ENCODE measurements around the gene ADAMTSL2. TPM values are rescaled to one million over a fixed set of nuclear protein-coding genes. Genes with fewer than 3 reads are reported as not detected.

ADAMTSL2 gene
- total RNA-seq, 2 donors from 2014 or later, result 0.18 to 0.93 TPM

DNA sequence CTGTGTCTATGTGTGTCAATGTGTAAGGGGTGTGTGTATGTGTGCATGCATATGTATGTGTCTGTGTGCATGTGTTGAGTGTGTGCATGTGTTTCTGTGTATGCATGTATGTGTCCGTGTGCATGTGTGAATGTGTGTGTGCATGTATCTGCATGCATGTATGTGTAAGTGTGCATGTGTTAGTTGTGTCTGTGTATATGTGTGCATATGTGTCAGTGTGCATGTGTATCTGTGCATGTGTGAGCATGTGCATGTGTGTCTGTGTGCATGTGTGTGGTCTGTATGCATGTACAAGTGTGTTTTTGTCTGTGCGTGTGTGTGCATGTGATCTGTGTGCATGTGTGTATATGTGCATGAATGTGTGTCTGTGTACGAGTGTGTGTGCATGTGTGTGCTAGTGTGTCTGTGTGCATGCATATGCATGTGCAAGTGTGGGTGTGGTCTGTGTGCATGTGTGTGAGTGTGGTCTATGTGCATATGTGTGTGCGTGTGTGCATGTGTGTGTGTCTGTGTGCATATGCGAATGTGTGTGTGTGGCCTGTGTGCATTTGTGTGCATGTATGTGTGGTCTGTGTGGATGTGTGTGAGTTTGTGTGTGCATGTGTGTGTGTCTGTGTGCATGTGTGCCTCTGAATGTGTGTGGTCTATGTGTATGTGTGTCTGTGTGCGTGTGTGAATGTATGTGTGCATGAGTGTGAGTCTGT lies 65.1 kb downstream of the ADAMTSL2 start:
- H3K9me3 Mint-ChIP-seq, result peaks cover 30% of the 10 kb centered on the region
- no peak overlapping the region for H3K4me3 Mint-ChIP-seq
- Histone ChIP-seq H3K27ac (ENCODE audit: low read depth, low read length) (no peak overlapping the region), H3K4me3 (ENCODE audit: low read length) (no peak overlapping the region), H3K27me3 (ENCODE audit: control insufficient read depth, insufficient read depth, low read length, poor library complexity, severe bottlenecking) (no peaks in the 10 kb centered on the region), H3K4me1 (ENCODE audit: control insufficient read depth, insufficient read depth, low read length) (no peaks in the 10 kb centered on the region), H3K9ac (ENCODE audit: extremely low read depth, low read length, poor library complexity, severe bottlenecking) (no peak overlapping the region), H3K9me3 (ENCODE audit: control insufficient read depth, low read length) (peaks cover 9% of the 10 kb centered on the region), H3K36me3 (ENCODE audit: control insufficient read depth, insufficient read depth, low read length) (no peaks in the 10 kb centered on the region)
- H3K36me3 Mint-ChIP-seq (ENCODE audit: low read depth), result no peaks in the 10 kb centered on the region
- H3K4me1 Mint-ChIP-seq, result no peaks in the 10 kb centered on the region
- H3K27me3 Mint-ChIP-seq (ENCODE audit: insufficient read depth), result peaks cover 8% of the 10 kb centered on the region
- 96 to 100% methylated on average over 1 to 6 of the region's 6 CpGs for WGBS, 2 experiments (ENCODE audit: insufficient coverage in 1 of 2, insufficient read length in 1 of 2)
- no peak for DNase-seq
- no peak overlapping the region for H3K27ac Mint-ChIP-seq
- TF ChIP-seq, protein P1, sequence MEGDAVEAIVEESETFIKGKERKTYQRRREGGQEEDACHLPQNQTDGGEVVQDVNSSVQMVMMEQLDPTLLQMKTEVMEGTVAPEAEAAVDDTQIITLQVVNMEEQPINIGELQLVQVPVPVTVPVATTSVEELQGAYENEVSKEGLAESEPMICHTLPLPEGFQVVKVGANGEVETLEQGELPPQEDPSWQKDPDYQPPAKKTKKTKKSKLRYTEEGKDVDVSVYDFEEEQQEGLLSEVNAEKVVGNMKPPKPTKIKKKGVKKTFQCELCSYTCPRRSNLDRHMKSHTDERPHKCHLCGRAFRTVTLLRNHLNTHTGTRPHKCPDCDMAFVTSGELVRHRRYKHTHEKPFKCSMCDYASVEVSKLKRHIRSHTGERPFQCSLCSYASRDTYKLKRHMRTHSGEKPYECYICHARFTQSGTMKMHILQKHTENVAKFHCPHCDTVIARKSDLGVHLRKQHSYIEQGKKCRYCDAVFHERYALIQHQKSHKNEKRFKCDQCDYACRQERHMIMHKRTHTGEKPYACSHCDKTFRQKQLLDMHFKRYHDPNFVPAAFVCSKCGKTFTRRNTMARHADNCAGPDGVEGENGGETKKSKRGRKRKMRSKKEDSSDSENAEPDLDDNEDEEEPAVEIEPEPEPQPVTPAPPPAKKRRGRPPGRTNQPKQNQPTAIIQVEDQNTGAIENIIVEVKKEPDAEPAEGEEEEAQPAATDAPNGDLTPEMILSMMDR (conservative IDR thresholded peaks at IDR 0.05), result no peak

DNA sequence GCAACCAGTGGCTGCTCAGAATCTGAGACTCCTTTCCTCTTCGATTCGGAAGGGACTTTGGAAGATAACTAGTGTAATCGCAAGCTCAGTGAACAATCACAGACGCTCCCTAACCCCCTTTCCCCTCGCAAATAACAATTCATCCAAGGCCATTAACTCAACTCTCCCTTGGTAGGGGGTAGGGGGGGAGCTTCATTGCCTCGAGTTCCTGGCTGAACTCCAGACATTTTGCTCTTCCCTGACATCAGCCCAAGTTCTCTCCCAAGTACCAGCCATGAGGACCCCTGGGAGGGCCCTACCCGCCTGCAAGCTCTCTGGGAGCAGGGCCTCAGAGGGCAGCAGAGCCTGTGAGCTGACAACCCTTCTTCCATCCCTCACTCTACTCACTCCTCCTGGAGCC lies 66.2 kb downstream of the ADAMTSL2 start:
- Histone ChIP-seq H3K9me3 (ENCODE audit: control insufficient read depth, low read length) (peaks cover 9% of the 10 kb centered on the region), H3K9ac (ENCODE audit: extremely low read depth, low read length, poor library complexity, severe bottlenecking) (no peak overlapping the region), H3K4me3 (ENCODE audit: low read length) (no peak overlapping the region), H3K27ac (ENCODE audit: low read depth, low read length) (no peak overlapping the region), H3K27me3 (ENCODE audit: control insufficient read depth, insufficient read depth, low read length, poor library complexity, severe bottlenecking) (no peaks in the 10 kb centered on the region), H3K4me1 (ENCODE audit: control insufficient read depth, insufficient read depth, low read length) (no peaks in the 10 kb centered on the region), H3K36me3 (ENCODE audit: control insufficient read depth, insufficient read depth, low read length) (no peaks in the 10 kb centered on the region)
- H3K27me3 Mint-ChIP-seq (ENCODE audit: insufficient read depth), result peaks cover 7% of the 10 kb centered on the region
- H3K4me1 Mint-ChIP-seq, result no peaks in the 10 kb centered on the region
- H3K36me3 Mint-ChIP-seq (ENCODE audit: low read depth), result no peaks in the 10 kb centered on the region
- WGBS, 2 experiments (ENCODE audit: insufficient coverage in 1 of 2, insufficient read length in 1 of 2), result 29 to 79% methylated on average over 2 to 5 of the region's 7 CpGs
- TF ChIP-seq, protein P1 (conservative IDR thresholded peaks at IDR 0.05), result no peak
- peaks cover 26% of the 10 kb centered on the region for H3K9me3 Mint-ChIP-seq
- DNase-seq, result no peak
- H3K27ac Mint-ChIP-seq, result no peak overlapping the region
- H3K4me3 Mint-ChIP-seq, result no peak overlapping the region

DNA sequence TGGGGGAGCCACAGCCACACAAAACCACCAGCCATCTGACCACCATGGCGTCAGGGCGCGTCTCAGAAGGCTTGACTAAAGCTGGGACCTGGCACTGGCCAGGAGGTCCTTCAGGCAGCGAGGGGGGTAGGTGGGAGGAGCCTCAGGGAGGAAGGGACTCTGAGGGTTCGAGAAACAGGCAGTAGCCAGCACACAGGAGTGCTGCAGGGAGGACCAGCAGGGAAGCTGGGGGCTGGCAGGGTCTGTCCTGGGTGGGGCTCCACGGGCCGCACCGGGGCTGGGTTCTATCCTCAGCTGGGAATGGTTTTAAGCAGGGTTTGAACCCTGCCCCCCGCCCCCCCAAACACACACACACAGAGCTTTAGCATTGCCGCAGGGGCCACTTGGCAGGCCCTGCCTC lies 67.2 kb downstream of the ADAMTSL2 start:
- Mint-ChIP-seq H3K27ac (no peak overlapping the region), H3K36me3 (ENCODE audit: low read depth) (no peaks in the 10 kb centered on the region), H3K9me3 (peaks cover 16% of the 10 kb centered on the region), H3K27me3 (ENCODE audit: insufficient read depth) (peaks cover 12% of the 10 kb centered on the region), H3K4me1 (no peaks in the 10 kb centered on the region), H3K4me3 (no peak overlapping the region)
- Histone ChIP-seq H3K9ac (ENCODE audit: extremely low read depth, low read length, poor library complexity, severe bottlenecking) (no peak overlapping the region), H3K4me3 (ENCODE audit: low read length) (no peak overlapping the region), H3K27me3 (ENCODE audit: control insufficient read depth, insufficient read depth, low read length, poor library complexity, severe bottlenecking) (peaks cover 5% of the 10 kb centered on the region), H3K9me3 (ENCODE audit: control insufficient read depth, low read length) (peaks cover 8% of the 10 kb centered on the region), H3K36me3 (ENCODE audit: control insufficient read depth, insufficient read depth, low read length) (no peaks in the 10 kb centered on the region), H3K27ac (ENCODE audit: low read depth, low read length) (no peak overlapping the region), H3K4me1 (ENCODE audit: control insufficient read depth, insufficient read depth, low read length) (no peaks in the 10 kb centered on the region)
- WGBS, 2 experiments (ENCODE audit: insufficient coverage in 1 of 2, insufficient read length in 1 of 2), result 86 to 92% methylated on average over 3 to 10 of the region's 10 CpGs
- no peak for DNase-seq
- TF ChIP-seq, protein P1 (conservative IDR thresholded peaks at IDR 0.05), result no peak

Data from endodermal cell (in vitro differentiated cells).